Adrenal gland (tissue), 12 donors: Measurements from ENCODE around the gene CDH7. TPM values are rescaled to one million over a fixed set of nuclear protein-coding genes. Genes with fewer than 3 reads are reported as not detected.

Experiments used
- DNase-seq, 7 donors: peaks; one replicate each; pipeline ENCODE4 v3.0.0-alpha.2; 2019 to 2020
- H3K27ac ChIP-seq, 5 donors: fragments of 200-600 bp; sonication (generic) in 4 of 5; 1 replicate in 3 of 5; 2 replicates in 2 of 5; pipeline versions ENCODE4 v1.5.1 to v1.8.0; 2016 to 2020; ENCODE audit warnings: mild to moderate bottlenecking in 1 of 5
- H3K27me3 ChIP-seq: fragments of 200-600 bp; 2 replicates; pipeline ENCODE4 v1.8.0; 2021
- H3K36me3 ChIP-seq, 2 donors: fragments of 200-600 bp; replicated peaks in 1 of 2; 1 replicate in 1 of 2; 2 replicates in 1 of 2; pipeline versions ENCODE4 v1.5.1 to v1.8.0; 2018 to 2022
- H3K4me1 ChIP-seq, 2 donors: fragments of 200-600 bp; replicated peaks in 1 of 2; 1 replicate in 1 of 2; 2 replicates in 1 of 2; pipeline versions ENCODE4 v1.5.1 to v1.8.0; 2018 to 2021
- H3K4me3 ChIP-seq, 4 donors: fragments of 200-600 bp; sonication (generic) in 3 of 4; one replicate each; pipeline ENCODE4 v1.5.1; 2016 to 2018
- H3K9me3 ChIP-seq, 3 donors: fragments of 200-600 bp; sonication (generic) in 1 of 3; replicated peaks in 1 of 3; 1 replicate in 2 of 3; 2 replicates in 1 of 3; pipeline versions ENCODE4 v1.5.1 to v1.8.0; 2016 to 2021
- CTCF ChIP-seq, 6 experiments: fragments of 450-650 bp in 4 of 6; fragments of 200-600 bp in 2 of 6; sonication (generic) in 1 of 6; IDR thresholded peaks; 1 replicate in 5 of 6; 2 replicates in 1 of 6; pipeline versions ENCODE4 v1.5.1 to v1.8.0; 2016 to 2021; ENCODE audit warnings: antibody characterized with exemption in 6 of 6, mild to moderate bottlenecking in 2 of 6, moderate library complexity in 1 of 6
- POLR2A ChIP-seq, 2 donors: fragments of 450-650 bp; IDR thresholded peaks; one replicate each; pipeline ENCODE4 v1.6.1; 2017; ENCODE audit warnings: antibody characterized with exemption in 2 of 2, mild to moderate bottlenecking in 2 of 2, moderate library complexity in 1 of 2
- WGBS, 4 donors: extraction: QIAGEN DNeasy Blood & Tissue Kit in 2 of 4; methylation state at CpG; one replicate each; pipeline versions ENCODE4 v1.1.5 to v1.1.7; 2013 to 2017; 5-methylcytosine and 5-hydroxymethylcytosine counted together
- intact Hi-C, 2 donors: fragments of 100-400 bp; cut with DNase I; formaldehyde crosslinking; loops; one replicate each; pipeline versions ENCODE4 v1.14.1 to v1.15.0; 2022 to 2023
- polyA plus RNA-seq, 3 donors: library from polyadenylated mRNA; stranded (reverse); fragments of 200-250 nt in 2 of 3; fragments of 350-450 nt in 1 of 3; fragmentation: Illumina TruSeq in 1 of 3; extraction: RNeasy Lipid Tissue Mini Kit (QIAGEN cat#74804) in 1 of 3; gene quantifications; one replicate each; pipeline ENCODE4 v1.2.3, GENCODE V29; 2013 to 2014
- total RNA-seq, 9 donors: library from RNA; depleted of rRNA in 4 of 9; stranded (reverse); fragments of >200 nt in 4 of 9; fragments of 120-200 nt in 1 of 9; fragmentation: NEBNext Ultra II Directional in 1 of 9; extraction: Animal tissue kit (Norgen Biotek cat#: 25700) in 1 of 9; gene quantifications; one replicate each; pipeline versions ENCODE4 v1.1.0 to v1.2.4, GENCODE V29; 2013 to 2023
- donor health status: healthy with polysubstance abuse.
- donor health status: Bipolar disorder and iron deficiency.
- donor health status: DM: yes; HTN: yes; CAD: no.
- donor health status: DM: no; HTN: no; CAD: no.
- donor health status: DM: no; HTN: no; CAD: no.
- donor health status: DM: yes; HTN: yes; CAD: no.

Gene CDH7
- total and polyA plus RNA-seq, 12 donors: under 0.01 to 1.7 (median 0.11) TPM; not detected in 5

GRCh38 chr18:65906621-65907034, 155.8 kb downstream of the CDH7 start:
- DNase-seq: no peak
- Histone ChIP-seq H3K27me3 (no peaks in the 10 kb centered on the region), H3K4me3 (no peak overlapping the region), H3K27ac (no peak overlapping the region), H3K36me3 (no peaks in the 10 kb centered on the region), H3K9me3 (no peaks in the 10 kb centered on the region), H3K4me1 (no peaks in the 10 kb centered on the region)
- WGBS, 4 donors: 75 to 93% (median 91%) methylated on average over 1 of the region's 1 CpG
- TF ChIP-seq POLR2A (IDR thresholded peaks at IDR 0.05) (no peak), CTCF (IDR thresholded peaks at IDR 0.05) (no peak)
- intact Hi-C loops: no loop called here

- Histone ChIP-seq H3K4me3 (no peak overlapping the region), H3K4me1 (no peaks in the 10 kb centered on the region), H3K27me3 (no peaks in the 10 kb centered on the region), H3K36me3 (no peaks in the 10 kb centered on the region), H3K9me3 (no peaks in the 10 kb centered on the region), H3K27ac (no peak overlapping the region)
- TF ChIP-seq CTCF (IDR thresholded peaks at IDR 0.05) (no peak), POLR2A (IDR thresholded peaks at IDR 0.05) (no peak)
- DNase-seq: no peak
- intact Hi-C loops: no loop called here
- WGBS, 4 donors: 71 to 83% (median 79%) methylated on average over 2 of the region's 2 CpGs
Observed at GRCh38 chr18:65907281-65907680, 156.5 kb downstream of the CDH7 start.

GRCh38 chr18:65919018-65919417, 168.2 kb downstream of the CDH7 start:
- 76 to 81% (median 78%) methylated on average over 3 of the region's 3 CpGs for WGBS, 4 donors
- H3K36me3 ChIP-seq: no peaks in the 10 kb centered on the region
- H3K27me3 ChIP-seq: no peaks in the 10 kb centered on the region
- no peak for DNase-seq
- no peak overlapping the region for H3K4me3 ChIP-seq
- intact Hi-C loops: no loop called here
- H3K9me3 ChIP-seq: no peaks in the 10 kb centered on the region
- no peak for TF ChIP-seq CTCF (IDR thresholded peaks at IDR 0.05)
- TF ChIP-seq POLR2A (IDR thresholded peaks at IDR 0.05): no peak
- H3K4me1 ChIP-seq: no peaks in the 10 kb centered on the region
- no peak overlapping the region for H3K27ac ChIP-seq

GRCh38 chr18:65919663-65920062, 168.9 kb downstream of the CDH7 start:
- TF ChIP-seq CTCF (IDR thresholded peaks at IDR 0.05): no peak
- TF ChIP-seq POLR2A (IDR thresholded peaks at IDR 0.05): no peak
- H3K27me3 ChIP-seq: no peaks in the 10 kb centered on the region
- 27 to 42% (median 32%) methylated on average over 3 of the region's 3 CpGs for WGBS, 4 donors

More at GRCh38 chr18:65919663-65920062, 168.9 kb downstream of the CDH7 start:
- H3K27ac ChIP-seq: no peak overlapping the region
- no peaks in the 10 kb centered on the region for H3K9me3 ChIP-seq
- no peaks in the 10 kb centered on the region for H3K4me1 ChIP-seq
- intact Hi-C loops: no loop called here
- no peak for DNase-seq
- no peaks in the 10 kb centered on the region for H3K36me3 ChIP-seq
- H3K4me3 ChIP-seq: no peak overlapping the region
